Fibroblast of the aortic adventitia (primary cell): ENCODE data around the gene ARHGAP26. TPM values are rescaled to one million over a fixed set of nuclear protein-coding genes. Genes with fewer than 3 reads are reported as not detected.

Source experiments
- DNase-seq: peaks from one replicate; pipeline ENCODE4 v3.0.0-alpha.2; 2010; ENCODE audit warnings: low read depth
- H3K4me3 ChIP-seq: 2 replicates; pipeline ENCODE4 v1.5.1; 2011; ENCODE audit warnings: low read depth, mild to moderate bottlenecking, control low read depth, low read length, moderate library complexity
- CTCF ChIP-seq: IDR thresholded peaks from 2 replicates; pipeline ENCODE4 v1.5.1; 2011; ENCODE audit warnings: mild to moderate bottlenecking, low read length, control low read depth, inconsistent platforms; ENCODE audit not compliant: insufficient read depth
- total RNA-seq: library from RNA; depleted of rRNA; stranded (reverse); fragments of >200 nt; gene quantifications from 2 replicates; pipeline ENCODE4 v1.2.3, GENCODE V29; 2012; ENCODE audit warnings: low replicate concordance

Gene ARHGAP26
- total RNA-seq, 1 donor, result 9.0 TPM

- no peak overlapping the region for H3K4me3 ChIP-seq
- DNase-seq, result no peak
- TF ChIP-seq CTCF, result no peak
Observed at GRCh38 chr5:143212261-143212660, 442.1 kb downstream of the ARHGAP26 start.

- no peak overlapping the region for H3K4me3 ChIP-seq
- peak; percentile 77 for DNase-seq
- no peak for TF ChIP-seq CTCF
Observed at GRCh38 chr5:143213231-143213850, 443.2 kb downstream of the ARHGAP26 start.

GRCh38 chr5:143213851-143214363 is 443.7 kb downstream of the ARHGAP26 start:
- DNase-seq, result no peak
- H3K4me3 ChIP-seq, result no peak overlapping the region
- TF ChIP-seq CTCF, result peak; percentile 20

GRCh38 chr5:143214458-143214857 is 444.3 kb downstream of the ARHGAP26 start:
- TF ChIP-seq CTCF, result no peak
- no peak for DNase-seq
- no peak overlapping the region for H3K4me3 ChIP-seq

GRCh38 chr5:143214890-143215289 is 444.7 kb downstream of the ARHGAP26 start:
- TF ChIP-seq CTCF, result no peak
- no peak for DNase-seq
- H3K4me3 ChIP-seq, result no peak overlapping the region

GRCh38 chr5:143215690-143216089 is 445.5 kb downstream of the ARHGAP26 start:
- no peak overlapping the region for H3K4me3 ChIP-seq
- no peak for TF ChIP-seq CTCF
- DNase-seq, result no peak

GRCh38 chr5:143216211-143216610 is 446.0 kb downstream of the ARHGAP26 start:
- no peak for TF ChIP-seq CTCF
- DNase-seq, result no peak

More at GRCh38 chr5:143216211-143216610, 446.0 kb downstream of the ARHGAP26 start:
- H3K4me3 ChIP-seq, result no peak overlapping the region
